Eye (tissue), 1 donor: ENCODE results near the gene WDFY3.

Source experiments
- DNase-seq: peaks from one replicate; pipeline ENCODE4 v3.0.0-alpha.2; 2015

The WDFY3 gene

DNA sequence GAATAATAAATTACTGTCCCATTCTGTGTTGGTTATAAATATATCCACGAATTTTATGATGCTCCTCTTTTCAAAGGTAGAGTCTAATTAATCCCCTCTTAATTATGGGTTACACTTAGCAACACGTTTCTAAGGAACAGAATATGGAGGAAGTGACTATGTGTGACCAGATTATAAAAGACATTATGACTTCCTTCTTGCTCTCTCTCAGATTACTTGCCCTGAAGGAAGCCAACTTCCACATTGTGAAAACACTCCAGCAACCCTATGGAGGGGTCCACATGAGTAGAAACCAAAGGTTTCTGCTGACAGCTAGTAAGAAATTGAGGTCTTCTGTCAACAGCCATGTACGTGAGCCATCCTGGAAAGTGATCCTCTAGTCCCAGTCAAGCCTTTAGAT lies 59.3 kb downstream of the WDFY3 start:
- no peak for DNase-seq

DNA sequence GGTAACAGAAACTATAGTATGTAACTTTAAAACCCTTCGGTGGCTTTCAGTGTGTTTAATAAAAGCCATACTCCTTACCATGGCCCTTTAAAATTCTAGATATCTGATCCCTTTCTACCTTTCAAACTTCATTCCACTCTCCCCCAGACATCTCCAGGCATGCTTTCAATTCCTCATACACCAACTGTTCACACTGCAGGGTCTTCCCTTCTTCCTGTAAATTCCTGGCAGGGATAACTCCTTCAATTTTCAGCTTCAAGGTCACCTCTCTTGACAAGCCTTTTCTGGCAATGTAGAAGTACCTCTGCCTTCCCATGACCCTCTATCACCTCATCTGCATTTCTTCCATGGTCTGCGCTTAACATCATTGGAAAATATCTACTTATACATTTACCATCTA lies 60.8 kb downstream of the WDFY3 start:
- no peak for DNase-seq

DNA sequence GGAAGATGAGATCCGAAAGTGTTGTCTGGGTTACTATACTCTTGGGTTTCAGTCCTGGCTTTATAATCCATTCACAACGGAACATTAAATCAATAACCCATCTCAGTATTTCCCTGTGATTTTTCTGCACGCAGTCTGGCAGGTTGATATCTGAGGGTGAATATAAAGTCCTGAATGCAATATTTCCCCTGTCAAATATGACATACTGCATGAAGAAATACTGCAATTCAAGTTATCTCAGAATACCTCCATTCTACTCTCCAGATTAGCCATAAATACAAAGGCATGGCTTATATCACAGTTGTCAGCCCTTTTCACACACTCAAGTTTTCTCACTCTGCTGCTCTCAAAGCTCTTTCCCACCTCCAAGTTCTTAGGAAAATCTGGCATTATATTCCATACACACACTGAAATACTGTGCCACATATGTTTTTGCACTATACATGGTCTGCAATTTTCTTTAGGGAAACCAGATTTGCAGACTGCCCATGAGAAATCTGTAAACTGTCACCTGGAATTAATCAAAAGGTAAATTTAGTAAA lies 64.7 kb downstream of the WDFY3 start:
- DNase-seq, result no peak

DNA sequence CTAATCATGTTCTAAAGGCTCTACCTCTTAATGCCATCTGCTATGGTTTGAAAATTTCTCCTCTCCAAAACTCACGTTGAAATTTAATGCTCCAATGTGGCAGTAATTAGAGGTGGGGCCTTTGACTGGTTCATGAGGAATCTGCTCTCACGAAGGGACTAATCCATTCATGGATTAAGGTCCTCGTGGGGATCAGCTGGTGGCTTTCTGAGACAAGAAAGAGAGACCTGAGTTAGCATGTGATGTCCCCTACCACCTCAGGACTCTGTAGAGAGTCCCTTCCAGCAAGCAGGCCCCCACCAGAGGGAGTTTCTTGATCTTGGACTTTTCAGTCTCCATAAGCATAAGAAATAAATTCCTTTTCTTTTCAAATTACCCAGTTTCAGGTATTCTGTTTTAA lies 65.3 kb downstream of the WDFY3 start:
- DNase-seq, result peak; percentile 31

DNA sequence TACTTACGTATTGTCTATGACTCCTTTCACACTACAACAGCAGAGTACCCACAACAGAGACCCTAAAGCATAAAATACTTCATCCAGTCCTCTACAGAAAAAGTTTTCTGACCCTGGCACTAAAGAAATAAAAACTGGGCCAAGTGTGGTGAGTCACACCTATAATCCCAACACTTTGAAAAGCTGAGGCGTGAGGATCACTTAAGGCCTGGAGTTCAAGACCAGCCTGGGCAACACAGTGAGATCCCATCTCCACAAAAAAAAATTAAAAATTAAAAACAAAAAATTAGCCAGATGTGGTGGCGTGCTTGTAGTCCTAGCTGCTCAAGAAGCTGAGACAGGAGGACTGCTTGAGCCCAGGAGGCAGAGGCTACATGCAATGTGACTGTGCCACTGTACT lies 66.9 kb downstream of the WDFY3 start:
- DNase-seq, result no peak

DNA sequence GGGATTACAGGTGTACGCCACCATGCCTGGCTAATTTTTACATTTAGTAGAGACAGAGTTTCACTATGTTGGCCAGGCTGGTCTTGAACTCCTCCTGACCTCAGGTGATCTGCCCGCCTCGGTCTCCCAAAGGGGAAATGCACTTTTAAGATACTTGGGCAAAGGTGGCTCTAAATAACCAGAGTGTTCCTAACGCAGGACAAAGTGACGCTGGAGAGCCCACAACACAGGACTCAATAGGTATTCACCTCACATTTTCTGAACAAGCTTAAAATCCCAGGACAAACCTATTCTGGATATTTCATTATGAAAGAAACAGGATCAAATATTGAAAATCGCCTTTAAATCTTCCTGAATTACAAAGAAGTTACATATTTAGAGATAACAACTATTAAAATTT lies 69.0 kb downstream of the WDFY3 start:
- DNase-seq, result no peak

DNA sequence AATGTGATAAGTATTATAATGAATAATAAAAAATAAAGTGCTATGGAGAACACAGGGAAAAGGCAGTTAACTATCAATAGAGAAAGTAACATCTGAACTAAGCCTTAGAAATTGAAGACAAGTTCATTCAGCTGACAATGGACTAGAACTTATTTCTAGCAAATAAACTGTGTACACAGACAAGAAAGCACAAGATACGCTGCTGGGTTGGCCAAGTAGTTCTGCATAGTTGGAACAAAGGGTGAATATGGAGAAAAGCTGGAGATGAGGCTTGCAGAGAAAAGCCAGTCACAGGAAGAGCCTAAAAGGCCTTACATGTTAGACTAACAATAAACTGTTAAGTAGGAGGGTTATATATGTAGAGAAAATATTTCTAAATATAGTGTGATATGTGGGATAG lies 71.2 kb downstream of the WDFY3 start:
- DNase-seq, result no peak

DNA sequence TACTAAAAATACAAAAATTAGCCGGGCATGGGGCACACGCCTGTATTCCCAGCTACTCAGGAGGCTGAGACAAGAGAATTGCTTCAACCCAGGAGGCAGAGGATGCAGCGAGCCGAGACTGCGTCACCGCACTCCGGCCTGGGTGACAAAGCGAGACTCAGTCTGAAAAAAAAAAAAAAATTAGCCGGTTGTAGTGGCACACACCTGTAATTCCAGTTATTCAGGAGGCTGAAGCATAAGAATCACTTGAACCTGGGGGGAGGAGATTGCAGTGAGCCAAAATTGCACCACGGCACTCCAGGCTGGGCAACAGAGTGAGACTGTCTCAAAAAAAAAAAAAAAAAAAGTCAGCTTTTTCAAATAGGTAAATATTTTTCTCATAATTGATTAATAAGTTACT lies 71.9 kb downstream of the WDFY3 start:
- DNase-seq, result no peak

DNA sequence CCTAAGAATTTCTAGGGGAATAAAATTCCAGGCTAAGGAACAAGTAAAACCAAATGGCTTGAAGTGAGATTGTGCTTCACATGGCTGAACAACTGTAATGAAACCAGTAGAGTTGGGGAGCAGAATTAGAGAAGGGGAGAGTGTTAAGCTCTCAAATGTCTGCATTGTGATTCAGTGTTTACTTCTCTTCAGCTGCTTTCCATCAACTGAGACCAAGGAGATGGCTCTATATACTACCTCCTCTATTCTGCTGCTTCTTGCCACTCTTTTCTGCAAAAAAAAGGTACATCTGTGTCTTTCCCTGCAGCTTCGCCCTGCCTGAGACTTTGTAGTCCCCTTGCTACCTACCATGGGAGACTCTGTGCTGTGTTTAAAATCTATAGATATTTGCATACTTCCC lies 73.5 kb downstream of the WDFY3 start:
- DNase-seq, result no peak

DNA sequence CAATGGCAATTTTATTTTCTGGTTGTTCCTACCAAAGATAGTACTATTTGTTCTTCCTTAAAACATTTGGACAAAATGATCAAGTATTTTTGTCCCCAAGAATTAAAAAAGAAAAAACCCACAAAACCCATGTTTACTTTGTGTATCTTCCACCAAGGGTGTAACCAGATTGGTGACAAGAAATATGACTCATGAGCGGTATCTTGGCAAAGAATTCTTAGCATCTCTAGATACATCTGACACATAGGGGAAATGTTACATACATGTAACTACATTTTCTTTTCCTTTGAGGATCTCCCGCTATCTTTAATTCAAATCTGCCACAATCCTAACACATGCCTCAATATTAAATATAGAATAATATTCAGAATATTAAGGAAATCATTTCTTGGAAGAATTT lies 78.7 kb downstream of the WDFY3 start:
- no peak for DNase-seq

DNA sequence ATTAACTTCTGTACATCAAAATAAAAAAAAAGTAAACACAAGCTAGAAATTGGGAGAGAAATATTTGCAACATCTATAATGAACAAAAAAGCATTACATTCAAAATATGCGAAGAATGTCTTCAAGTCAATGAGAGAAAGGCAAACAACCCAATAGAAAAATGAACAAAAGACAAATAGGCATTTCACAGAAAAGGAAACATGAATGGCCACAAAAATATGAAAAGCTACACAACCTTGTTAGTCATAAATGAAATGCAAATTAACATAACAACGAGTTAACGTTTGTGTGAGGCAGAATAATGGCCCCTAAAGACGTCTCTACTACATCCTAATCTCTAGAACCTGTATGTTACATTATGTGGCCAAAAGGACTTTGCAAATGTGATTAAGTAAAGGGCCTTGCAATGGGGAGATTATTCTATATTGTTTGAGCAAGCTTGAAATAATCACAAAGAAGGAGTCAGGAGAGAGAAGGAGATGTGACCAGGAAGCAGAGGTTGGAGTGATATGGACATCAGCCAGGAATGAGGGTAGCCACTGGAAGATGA lies 86.8 kb downstream of the WDFY3 start:
- no peak for DNase-seq

DNA sequence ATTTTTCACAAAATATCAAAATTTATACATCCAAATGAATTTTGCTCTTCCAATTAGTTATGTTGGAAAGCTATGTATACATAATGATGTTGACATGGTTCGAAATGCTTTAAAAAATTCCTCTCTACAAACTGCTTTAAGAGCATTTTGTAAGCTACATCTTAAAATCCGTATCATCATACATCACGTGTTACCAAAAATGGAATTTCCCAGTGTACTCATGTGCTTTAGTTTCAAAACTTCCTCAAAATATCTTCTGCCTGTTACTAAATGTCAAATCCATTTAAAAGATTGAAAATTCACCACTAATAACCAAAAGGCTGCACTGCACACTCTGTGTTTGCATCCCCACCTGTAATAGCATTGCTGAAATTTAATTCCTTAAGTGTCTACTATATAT lies 87.9 kb downstream of the WDFY3 start:
- DNase-seq, result no peak

DNA sequence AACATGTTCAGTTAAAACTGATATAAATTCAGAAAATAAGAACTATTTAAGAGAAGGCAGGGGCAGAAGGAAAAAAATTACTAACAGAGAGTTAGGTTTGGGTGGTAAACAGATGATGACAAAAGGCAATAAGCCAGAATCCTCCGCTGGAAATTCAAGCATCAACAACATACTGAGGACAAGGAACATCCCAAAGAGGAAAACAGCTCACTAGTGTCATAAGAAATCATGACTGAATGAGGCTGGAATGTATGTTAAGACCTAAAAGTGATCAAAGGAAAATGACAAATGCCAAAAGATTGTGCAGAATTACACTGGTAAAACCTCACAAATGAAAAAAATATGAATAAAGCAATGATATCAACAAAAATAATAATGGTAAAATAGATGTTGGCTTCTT lies 88.4 kb downstream of the WDFY3 start:
- no peak for DNase-seq

DNA sequence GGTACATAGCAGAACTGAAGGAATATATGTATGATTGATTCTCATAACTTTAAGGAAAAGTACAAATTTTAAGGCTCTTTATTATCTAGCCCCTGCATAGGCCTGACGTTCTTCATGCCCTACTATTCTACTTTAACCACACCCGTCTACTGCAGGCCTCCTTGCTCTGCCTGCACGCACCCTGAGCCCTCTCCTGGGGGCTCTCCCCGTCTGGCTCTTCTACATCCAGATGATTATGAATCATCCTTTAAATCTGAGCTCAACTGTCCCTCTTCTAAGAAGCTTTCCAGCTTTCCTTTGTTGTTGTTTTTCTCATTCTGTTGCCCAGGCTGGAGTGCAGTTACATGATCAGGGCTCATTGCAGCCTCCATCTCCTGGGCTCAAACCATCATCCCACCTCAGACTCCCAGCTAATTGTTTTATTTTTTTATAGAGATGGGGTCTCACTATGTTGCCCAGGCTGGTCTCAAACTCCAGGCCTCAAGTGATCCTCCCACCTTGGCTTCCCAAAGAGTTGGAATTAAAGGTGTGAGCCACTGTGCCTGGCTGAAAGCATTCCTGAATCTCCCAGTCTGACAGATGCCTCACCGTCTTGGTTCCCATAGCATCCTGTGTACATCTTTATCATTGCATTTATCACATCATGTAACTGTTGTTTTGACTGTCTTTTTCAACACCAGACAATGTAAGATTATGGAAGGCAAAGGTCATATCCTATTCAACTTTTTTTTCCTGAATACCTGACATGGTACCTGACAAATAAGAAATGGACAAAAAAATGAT lies 89.2 kb downstream of the WDFY3 start:
- no peak for DNase-seq

DNA sequence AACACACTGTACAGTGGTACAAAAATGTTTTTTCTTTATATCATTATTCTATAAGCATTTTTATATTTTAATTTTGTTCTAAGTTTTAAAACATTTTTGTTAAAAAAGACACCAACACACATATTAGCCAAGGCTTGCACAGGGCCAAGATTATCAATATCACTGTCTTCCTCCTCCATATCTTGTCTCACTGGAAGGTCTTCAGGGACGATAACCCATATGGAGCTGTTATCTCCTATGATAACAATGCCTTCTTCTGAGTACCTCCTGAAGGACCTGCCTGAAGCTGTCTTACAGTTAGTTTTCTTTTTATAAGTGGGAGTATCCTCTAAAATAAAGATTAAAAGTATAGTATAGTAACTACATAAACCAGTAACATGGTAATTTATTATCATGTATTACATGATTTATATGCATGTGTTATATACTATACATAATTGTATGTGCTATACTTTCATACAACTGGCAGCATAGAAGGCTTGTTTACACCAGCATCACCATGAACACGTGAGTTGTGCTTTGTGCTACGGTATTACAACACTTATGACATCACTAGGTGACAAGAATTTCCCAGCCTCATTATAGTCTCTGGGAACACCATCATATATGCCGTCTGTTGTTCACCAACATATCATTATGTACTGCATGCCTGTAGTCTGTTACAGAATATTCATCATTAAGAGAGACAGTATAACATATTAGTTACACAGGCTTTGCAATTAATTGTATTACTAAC lies 90.7 kb downstream of the WDFY3 start:
- no peak for DNase-seq

DNA sequence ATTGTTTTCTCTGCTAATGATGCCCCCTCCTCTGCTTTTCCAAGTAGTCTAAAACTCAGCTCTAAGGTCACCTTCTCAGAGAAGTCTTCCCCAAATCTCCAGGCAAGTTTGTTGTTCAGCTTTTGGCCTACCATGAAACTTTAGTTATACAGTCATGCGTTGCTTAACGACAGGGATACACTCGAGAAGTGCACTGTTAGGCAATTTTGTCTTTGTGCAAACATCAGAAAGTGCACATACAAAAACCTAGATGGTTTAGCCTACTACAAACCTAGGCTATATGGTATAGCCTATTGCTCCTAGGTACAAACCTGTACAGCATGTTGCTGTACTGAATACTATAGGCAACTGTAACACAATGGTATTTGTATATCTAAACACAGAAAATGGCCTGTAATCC lies 91.9 kb downstream of the WDFY3 start:
- no peak for DNase-seq

DNA sequence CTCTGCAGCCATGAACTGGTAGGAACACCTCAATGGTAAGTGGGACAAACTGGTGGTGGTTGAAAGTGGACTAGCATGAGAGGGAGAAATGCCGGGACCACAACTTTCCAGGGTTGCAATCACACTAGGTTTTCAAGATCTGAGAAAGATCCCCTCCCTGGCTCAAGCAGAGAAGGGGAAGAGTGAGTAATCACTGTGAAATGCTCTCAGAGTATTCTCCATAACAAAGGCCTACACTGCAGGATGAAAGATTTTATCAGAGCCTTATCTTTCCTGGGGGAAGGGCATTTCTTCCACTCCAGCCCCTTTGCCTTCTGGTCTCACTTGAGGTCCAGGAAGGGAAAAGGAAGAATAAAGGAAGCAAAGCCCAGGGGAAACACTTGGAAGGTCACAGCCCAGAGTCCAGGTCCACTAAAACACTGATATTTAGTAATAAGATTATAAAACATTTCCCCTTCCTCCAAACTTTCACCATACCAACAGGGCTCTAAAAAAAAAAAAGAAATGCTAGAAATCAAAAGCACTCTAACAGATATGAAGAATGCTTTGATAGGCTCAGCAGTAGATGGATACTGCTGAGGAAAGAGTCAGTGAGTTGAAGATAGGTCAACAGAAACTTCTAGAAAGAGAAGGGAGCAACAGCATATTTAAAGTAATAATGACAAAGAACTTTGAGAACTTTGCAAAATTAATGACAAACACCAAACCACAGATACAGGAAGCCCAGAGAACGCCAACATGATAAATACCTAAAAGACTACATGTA lies 95.9 kb downstream of the WDFY3 start:
- DNase-seq, result no peak

DNA sequence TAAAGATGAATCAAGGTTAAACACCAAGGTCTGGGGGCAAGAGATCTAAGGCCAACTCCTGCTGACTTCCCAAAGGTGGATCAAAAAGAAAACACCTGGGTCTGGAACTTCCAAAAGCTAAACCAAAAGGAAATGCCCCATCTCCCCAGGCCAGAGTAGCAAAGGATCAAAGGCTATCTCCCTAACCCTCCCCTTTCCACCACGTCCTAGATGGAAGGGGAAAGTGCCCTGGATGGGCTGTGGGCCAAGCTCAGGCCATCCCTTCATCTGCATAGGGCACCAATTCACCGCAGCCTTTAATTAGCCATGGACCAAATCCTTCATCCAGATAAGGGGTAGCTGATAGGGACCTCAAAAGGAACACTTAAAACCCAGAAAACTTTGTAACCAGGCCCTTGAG lies 100.2 kb downstream of the WDFY3 start:
- DNase-seq, result no peak

DNA sequence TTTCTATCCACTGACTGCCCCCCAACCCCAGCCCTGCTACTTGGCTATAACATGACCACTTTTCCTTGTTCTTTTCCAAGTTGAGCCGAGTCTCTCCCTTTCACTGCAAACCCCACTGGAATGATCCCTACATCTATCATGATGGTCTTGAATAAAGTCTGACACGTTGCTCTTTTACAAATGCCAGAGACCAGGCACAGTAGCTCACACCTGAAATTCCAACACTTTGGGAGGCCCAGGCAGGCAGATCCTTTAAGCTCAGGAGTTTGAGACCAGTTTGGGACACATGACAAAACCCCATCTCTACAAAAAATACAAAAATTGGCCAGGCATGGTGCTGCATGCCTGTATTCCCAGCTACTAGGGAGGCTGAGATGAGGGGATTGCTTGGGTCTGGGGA lies 100.9 kb downstream of the WDFY3 start:
- DNase-seq, result no peak

DNA sequence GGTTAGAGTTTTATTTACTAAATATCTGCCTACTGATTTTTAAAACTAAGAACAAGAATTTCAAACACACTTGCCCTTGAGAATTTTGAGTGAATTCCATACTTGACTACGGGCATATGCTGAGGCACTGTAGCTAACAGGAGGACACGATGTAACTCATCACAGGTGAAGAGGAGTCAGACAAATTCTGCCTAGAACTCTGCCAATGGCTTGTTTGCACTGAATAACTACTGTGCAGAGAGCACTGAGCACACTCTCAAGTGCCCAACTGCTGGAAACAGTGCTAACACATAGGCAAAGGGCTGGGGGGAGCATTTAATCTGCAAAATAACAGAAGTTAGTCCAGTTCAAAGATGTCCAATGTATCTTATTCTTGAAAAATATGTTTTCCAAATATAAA lies 104.4 kb downstream of the WDFY3 start:
- DNase-seq, result no peak

DNA sequence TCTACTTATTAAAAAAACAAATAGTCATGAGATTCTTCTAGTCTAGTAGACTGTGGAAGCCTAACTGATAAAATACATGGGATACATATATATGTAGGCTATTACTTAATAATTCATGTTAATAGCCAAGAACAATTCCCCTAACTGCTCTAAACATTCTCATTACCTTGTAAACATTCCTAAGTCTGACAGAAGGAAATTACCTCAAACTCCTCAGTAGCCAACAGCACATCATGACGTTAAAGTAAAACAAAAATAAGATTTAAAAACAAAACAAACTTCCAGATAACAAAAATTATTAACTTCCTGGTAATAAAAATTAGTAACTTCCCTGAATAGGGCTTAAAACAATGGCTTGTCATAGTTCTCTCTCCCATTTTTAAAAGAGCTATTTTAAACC lies 109.2 kb downstream of the WDFY3 start:
- no peak for DNase-seq

DNA sequence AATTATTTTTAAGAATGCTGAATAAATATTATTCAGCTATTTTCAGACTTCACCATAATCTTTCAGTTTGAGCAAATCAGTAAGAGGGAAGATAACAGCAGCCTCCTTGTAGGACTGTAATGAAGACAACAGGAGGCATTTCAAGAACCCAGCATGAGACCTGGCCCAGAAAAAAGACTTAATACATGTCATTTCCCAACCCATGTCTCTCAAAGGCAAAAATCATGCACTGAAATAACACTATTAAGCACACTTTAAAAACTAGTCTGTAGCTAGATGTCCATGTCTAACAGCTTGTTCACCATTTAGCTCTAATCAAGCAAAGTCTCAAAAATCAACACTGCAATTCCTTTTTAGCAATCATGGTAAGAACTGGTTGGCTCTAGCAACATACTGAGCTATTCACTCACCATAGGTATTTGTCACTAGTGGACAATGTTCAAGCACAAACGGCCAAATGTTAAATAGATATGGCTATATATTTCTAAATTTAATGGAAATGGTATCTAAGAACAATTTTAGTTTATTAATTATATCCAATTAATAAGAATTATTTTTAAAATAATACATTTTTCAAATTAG lies 109.9 kb downstream of the WDFY3 start:
- DNase-seq, result peak; percentile 20

DNA sequence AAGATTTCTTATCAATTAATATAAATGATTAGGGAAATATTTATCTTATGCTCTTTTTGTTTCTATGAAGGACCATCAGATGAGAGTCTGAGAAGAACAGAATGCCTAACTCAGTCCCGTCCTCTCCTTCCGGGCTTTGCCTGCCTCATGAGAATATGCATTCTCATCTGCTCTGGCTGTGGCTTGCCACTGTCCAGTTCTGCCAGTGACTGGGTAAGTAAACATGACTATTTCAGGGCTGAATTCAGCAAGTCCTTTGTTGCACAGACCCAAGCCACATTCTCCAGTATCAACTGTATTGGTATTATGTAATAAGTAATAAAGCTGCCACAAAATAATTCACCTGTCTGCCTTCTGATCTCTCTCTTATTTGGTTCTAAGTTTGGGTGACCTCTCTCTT lies 110.7 kb downstream of the WDFY3 start:
- no peak for DNase-seq
